ENCODE data around the gene KCNMA1. TPM values are rescaled to one million over a fixed set of nuclear protein-coding genes. Genes with fewer than 3 reads are reported as not detected.

Gene KCNMA1
- total and polyA plus RNA-seq, 9 of the 15 experiments (the other 6 are each of a cell fraction or from before 2014, with no cell fraction given): 0.01 to 0.95 (median 0.15) TPM; not detected in 4

- Histone ChIP-seq H2AFZ (ENCODE audit: low read depth, low read length) (no peak overlapping the region), H3K4me1 (replicated peaks in 1 of 2; ENCODE audit: control insufficient read depth in 2 of 2, insufficient read depth in 2 of 2, low read length in 2 of 2) (no peaks in the 10 kb centered on the region), H3K4me2 (ENCODE audit: insufficient read depth, low read length) (no peak overlapping the region), H3K9me3 (replicated peaks; ENCODE audit: control insufficient read depth, insufficient read depth, low read depth, low read length) (no peaks in the 10 kb centered on the region), H3K4me3 (no peak overlapping the region), H3K36me3 (ENCODE audit: control insufficient read depth, insufficient read depth, low read length) (no peaks in the 10 kb centered on the region), H3K79me2 (ENCODE audit: control insufficient read depth, insufficient read depth, low read length) (no peaks in the 10 kb centered on the region), H3K9me1 (ENCODE audit: control insufficient read depth, insufficient read depth, low read length) (no peaks in the 10 kb centered on the region), H3K27ac (ENCODE audit: extremely low read depth, low read depth, low read length) (no peak overlapping the region), H3K27me3 (ENCODE audit: control insufficient read depth in 2 of 2, insufficient read depth in 2 of 2, low read length in 2 of 2) (peaks cover 11 to 17% of the 10 kb centered on the region in 2 experiments; a peak in 4 of 5 replicates), H3K9ac (ENCODE audit: insufficient read depth in 1 of 2, low read depth in 2 of 2, low read length in 2 of 2) (no peak overlapping the region), H4K20me1 (replicated peaks; ENCODE audit: control insufficient read depth, insufficient read depth, low read length) (no peaks in the 10 kb centered on the region; the same call in 1 of the 2 replicates)
- BruUV-seq (replicated peaks): no TSS peak
- TF ChIP-seq NCOA1 (IDR thresholded peaks at IDR 0.05; ENCODE audit: low read depth) (no peak), THRB (CRISPR knock-in tag; conservative IDR thresholded peaks at IDR 0.05) (peak; percentile 91), ZNF583 (CRISPR knock-in tag; IDR thresholded peaks at IDR 0.05) (no peak), ZBTB26 (CRISPR knock-in tag; IDR thresholded peaks at IDR 0.05) (peak; percentile 42; the same call in 1 of the 2 replicates), OTX1 (CRISPR knock-in tag; IDR thresholded peaks at IDR 0.05) (peak; percentile 75; the same call in 1 of the 2 replicates), ZNF512 (tag; IDR thresholded peaks at IDR 0.05) (peak; percentile 89), ARID3B (CRISPR knock-in tag; IDR thresholded peaks at IDR 0.05; ENCODE audit: borderline replicate concordance) (no peak)
- ChIA-PET CTCF (ENCODE audit: low intra/inter-chr PET ratio) (interaction anchor here (0.7 kb wide), 1 partner anchor 487 kb away, joined by 3 read pairs; no protein-coding TSS in a partner anchor), POLR2A (interaction anchor here (0.6 kb wide), 1 partner anchor 423 kb away, joined by 3 read pairs; no protein-coding TSS in a partner anchor)
- DNase-seq (ENCODE audit: extremely low read depth in 1 of 4, low spot score in 3 of 4) (no peak), FAIRE-seq (no peak), ATAC-seq (no peak)
- in situ Hi-C loops (cut with MboI): no loop called here
- intact Hi-C loops (cut with micrococcal nuclease): no loop called here
These were observed 460.4 kb downstream of the KCNMA1 start for GRCh38 chr10:77177161-77177560.
